ENCODE results near the gene CCDC39.

GRCh38 chr3:180615954-180616353, 63.3 kb downstream of the CCDC39 start:
- no peak for TF ChIP-seq CTCF (IDR thresholded peaks at IDR 0.05)
- TF ChIP-seq POLR2AphosphoS5 (IDR thresholded peaks at IDR 0.05): no peak
